Activated T-cell treated with anti-CD3 and anti-CD28 coated beads, Interleukin-2, amount 50 U/mL, for 4 hours (primary cell): ENCODE results near the gene MYL12B. TPM values are rescaled to one million over a fixed set of nuclear protein-coding genes. Genes with fewer than 3 reads are reported as not detected.
"Not testable (repeated sequence)": the region's sequence is repeated elsewhere in the genome, so short reads cannot be mapped to it uniquely, and the experiment has no call there.

Source experiments
- ATAC-seq, 2 donors: fragments of 200-7000 bp; cut with Tn5 transposase; one replicate each; pipeline ENCODE4 v1.10.0; 2021
- DNase-seq: peaks from one replicate; pipeline ENCODE4 v3.0.0-alpha.2; 2020
- H3K27me3 Mint-ChIP-seq: one replicate; pipeline ENCODE4 v1.8.0; 2021; ENCODE audit warnings: low read depth, mixed read lengths
- H3K36me3 Mint-ChIP-seq: one replicate; pipeline ENCODE4 v1.8.0; 2022; ENCODE audit warnings: mixed read lengths; ENCODE audit not compliant: insufficient read depth
- H3K4me1 Mint-ChIP-seq: one replicate; pipeline ENCODE4 v1.8.0; 2021; ENCODE audit warnings: low read depth, mixed read lengths
- H3K4me3 Mint-ChIP-seq: one replicate; pipeline ENCODE4 v1.8.0; 2021; ENCODE audit warnings: mild to moderate bottlenecking, moderate library complexity, mixed read lengths
- H3K9me3 Mint-ChIP-seq: one replicate; pipeline ENCODE4 v1.8.0; 2021; ENCODE audit warnings: mixed read lengths
- total RNA-seq, 3 donors: library from RNA; stranded (reverse); gene quantifications; one replicate each; pipeline ENCODE4 v1.2.1, GENCODE V29; 2021

Gene MYL12B
- total RNA-seq, 3 donors from 2014 or later = 190 to 203 (median 194) TPM

DNA sequence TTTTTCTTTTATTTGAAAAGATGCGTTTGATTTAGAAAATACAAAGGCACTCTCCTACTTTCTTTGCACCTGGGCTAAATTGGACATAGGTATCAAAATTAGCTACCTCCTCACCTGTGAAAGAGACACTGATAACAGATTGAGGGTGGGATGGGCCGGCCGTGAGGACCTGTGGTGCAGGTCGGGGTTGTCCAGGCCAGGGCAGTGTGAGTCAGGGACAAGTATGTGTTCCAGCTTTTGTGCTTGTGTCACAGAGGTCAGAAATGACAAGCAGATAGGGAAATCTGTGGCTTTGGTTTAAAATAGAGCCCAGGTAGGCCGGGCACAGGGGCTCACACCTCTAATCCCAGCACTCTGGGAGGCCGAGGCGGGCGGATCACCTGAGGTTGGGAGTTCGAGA lies 22.6 kb downstream of the MYL12B start:
- no peak for DNase-seq
- Mint-ChIP-seq H3K4me1 (no peaks in the 10 kb centered on the region), H3K36me3 (no peaks in the 10 kb centered on the region)

DNA sequence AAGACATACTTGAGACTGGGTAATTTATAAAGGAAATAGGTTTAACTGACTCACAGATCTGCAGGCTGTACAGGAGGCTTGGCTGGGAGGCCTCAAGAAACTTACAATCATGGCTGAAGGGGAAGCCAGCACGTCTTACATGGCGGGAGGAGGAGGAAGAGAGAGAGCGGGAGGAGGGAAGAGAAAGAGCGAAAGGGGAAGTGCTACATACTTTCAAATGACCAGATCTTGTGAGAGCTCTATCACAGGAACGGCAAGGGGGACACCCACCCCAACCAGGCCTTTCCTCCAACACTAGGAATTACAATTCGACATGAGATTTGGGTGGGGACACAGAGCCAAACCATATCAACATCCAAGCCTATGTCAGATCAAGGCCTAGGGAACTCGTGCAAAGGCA lies 24.2 kb downstream of the MYL12B start:
- Mint-ChIP-seq H3K36me3 (peaks cover 3% of the 10 kb centered on the region), H3K9me3 (peaks cover 11% of the 10 kb centered on the region), H3K4me1 (no peaks in the 10 kb centered on the region), H3K27me3 (no peaks in the 10 kb centered on the region), H3K4me3 (no peak overlapping the region)
- DNase-seq (no peak), ATAC-seq (no peak)

More for the DNA sequence above, 22.6 kb downstream of the MYL12B start:
- Mint-ChIP-seq H3K27me3 (no peaks in the 10 kb centered on the region), H3K9me3 (peaks cover 3% of the 10 kb centered on the region), H3K4me3 (no peak overlapping the region)
- ATAC-seq = no peak

DNA sequence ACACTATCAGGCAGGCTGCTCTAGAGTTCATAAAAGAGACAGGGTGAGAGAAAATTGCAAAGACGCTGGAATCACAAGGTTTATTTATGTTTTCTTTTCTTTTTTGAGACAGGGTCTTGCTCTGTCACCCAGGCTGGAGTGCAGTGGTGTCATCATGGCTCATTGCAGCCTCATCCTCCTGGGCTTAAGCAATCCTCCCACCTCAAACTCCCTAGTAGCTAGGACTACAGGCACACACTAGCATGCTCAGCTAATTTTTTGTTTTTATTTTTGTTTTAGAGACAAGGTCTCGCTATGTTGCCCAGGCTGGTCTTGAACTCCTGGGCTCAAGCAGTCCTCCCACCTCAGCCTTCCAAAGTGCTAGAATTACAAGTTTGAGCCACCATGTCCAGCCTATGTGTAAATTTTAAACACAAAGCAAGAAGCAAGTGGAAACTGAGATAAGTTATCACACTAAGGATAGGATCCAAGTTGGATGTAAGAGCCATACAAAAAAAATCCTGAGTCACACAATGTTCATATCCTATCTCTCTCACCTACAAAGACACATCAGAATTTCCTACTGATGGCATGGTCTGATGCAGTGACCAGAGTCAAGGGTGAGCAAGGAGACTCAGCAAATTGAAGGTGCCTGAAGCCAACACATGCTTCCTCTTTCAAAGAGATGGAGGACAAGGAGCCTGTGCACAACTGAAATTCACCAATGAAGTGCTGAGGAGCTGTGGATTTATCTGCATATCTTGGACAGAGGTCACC lies 31.4 kb downstream of the MYL12B start:
- ATAC-seq = no peak
- H3K27me3 Mint-ChIP-seq = peaks cover 2% of the 10 kb centered on the region
- H3K4me3 Mint-ChIP-seq = no peak overlapping the region
- H3K9me3 Mint-ChIP-seq = peaks cover 24% of the 10 kb centered on the region
- H3K36me3 Mint-ChIP-seq = peaks cover 7% of the 10 kb centered on the region
- DNase-seq = no peak
- H3K4me1 Mint-ChIP-seq = peaks cover 12% of the 10 kb centered on the region

DNA sequence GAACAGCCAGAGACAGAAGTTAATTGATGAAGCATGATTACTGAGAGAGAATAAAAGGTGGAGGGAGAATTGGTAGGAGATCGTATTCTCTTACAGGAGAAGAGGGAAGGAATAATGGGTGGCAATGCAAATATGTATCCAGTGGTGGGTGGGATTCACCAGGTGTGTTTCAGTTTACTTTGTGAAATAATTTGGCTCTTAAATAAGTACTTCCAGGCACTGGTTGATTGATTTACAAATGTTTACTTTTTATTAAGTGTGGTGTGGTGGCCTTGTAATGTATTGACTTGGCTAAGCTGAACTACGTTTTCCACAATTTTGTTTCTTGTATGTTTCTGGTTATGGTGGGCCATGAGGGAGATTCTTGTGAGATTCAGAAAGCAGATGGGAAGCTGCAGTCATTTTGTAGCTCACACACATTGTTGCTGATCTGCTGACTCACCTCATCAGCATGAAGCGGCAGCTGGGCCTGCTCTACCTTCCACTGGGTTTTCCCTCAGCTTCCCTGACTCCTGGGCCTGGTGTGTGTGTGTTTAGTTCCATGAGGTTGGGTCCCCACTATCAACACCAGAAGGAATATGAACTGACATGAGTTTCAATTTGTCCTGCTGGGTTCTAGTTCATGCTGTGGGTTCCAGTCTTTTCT lies 32.6 kb downstream of the MYL12B start:
- no peak for ATAC-seq
- peaks cover 12% of the 10 kb centered on the region for H3K4me1 Mint-ChIP-seq
- peaks cover 5% of the 10 kb centered on the region for H3K27me3 Mint-ChIP-seq
- H3K4me3 Mint-ChIP-seq = peak overlapping the region; percentile 25
- peaks cover 23% of the 10 kb centered on the region for H3K9me3 Mint-ChIP-seq
- peaks cover 7% of the 10 kb centered on the region for H3K36me3 Mint-ChIP-seq
- no peak for DNase-seq

DNA sequence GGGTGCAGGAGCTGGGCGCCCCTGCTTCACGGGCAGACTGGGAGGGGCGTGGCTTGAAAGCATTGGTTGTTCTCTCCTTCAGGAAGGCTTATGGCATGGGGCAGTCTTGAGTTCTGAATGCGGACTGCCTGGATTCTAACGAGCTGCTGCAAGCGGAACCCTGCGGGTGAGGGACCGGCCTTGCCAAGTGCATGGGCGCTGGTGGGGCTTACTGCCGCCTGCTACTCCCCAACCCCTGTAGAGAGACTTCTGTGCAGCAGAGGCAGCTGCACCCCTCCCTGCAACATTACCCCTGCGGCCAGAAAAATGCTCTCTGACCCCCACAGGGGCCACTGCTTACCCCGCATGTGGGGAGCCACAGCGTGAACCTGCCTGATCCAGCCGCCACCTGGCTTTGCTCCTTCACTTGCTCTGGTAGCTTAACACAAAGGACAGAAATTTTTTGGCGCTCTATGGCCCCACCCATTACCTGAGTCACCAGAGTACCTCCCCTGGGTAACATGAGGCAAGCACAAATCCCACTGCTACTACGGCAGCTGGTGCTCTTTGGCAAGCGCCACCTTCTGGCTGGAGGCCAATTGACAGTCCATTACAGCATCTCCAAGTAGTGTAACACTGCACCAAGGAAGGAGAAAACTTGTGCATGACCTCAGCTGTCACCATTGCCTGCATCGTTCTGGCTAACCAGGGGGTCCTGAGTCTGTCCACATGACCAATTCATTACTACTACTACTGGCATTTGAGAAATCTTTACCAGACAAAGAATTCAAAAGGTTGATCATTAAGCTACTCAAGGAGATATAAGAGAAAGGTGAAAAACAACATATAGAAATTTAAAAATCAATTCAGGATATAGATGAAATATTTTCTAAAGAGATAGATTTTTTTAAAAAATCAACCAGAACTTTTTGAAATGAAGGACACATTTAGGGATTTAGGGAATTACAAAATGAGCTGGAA lies 35.4 kb downstream of the MYL12B start:
- peaks cover 24% of the 10 kb centered on the region for H3K27me3 Mint-ChIP-seq
- peak overlapping the region; percentile 96 for H3K4me3 Mint-ChIP-seq
- peaks cover 12% of the 10 kb centered on the region for H3K4me1 Mint-ChIP-seq
- DNase-seq (peak; percentile 89), ATAC-seq (peak; percentile 98)
- H3K9me3 Mint-ChIP-seq = peaks cover 4% of the 10 kb centered on the region
- H3K36me3 Mint-ChIP-seq = peaks cover 2% of the 10 kb centered on the region

DNA sequence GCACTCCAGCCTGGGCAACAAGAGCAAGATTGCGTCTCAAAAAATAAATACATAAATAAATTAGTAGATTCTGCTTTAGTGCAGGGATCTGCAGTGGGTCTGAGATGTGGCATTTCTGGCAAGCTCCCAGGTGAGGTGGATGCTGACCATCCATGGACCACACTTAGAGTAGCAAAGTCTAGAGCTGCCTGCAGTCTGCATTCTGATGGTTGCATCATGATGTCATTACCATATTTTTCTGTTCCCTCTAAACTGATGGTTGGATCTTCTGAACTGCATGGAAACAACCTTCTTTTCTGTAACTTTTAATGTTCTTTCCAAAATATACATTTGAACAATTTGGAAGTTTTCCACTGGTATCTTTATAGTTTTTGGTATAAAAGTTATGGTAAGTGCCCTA lies 42.9 kb downstream of the MYL12B start:
- Mint-ChIP-seq H3K4me3 (no peak overlapping the region), H3K9me3 (no peaks in the 10 kb centered on the region), H3K27me3 (peaks cover 23% of the 10 kb centered on the region), H3K36me3 (no peaks in the 10 kb centered on the region), H3K4me1 (peaks cover 18% of the 10 kb centered on the region)
- no peak for DNase-seq
- no peak for ATAC-seq

DNA sequence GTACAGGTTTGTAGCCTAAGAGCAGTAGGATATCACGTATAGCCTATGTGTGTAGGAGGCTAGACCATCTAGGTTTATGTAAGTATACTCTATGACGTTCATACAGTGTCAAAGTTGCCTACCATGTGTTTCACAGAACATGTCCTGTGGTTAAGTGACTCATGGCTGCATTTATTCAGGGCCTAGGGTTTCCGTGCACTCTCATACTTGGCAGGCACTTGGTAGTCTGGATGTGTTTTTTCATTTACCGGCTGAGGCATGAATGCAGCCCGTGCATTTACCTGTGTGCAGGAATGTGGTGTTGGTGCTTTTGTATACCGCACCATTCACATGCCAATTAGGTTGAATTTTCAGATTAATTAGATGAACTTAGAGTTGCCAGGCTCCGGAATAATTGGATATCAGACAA lies 43.4 kb downstream of the MYL12B start:
- H3K27me3 Mint-ChIP-seq = peaks cover 17% of the 10 kb centered on the region
- H3K4me3 Mint-ChIP-seq = peak overlapping the region; percentile 7
- ATAC-seq = peak; percentile 99
- no peaks in the 10 kb centered on the region for H3K36me3 Mint-ChIP-seq
- DNase-seq = peak; percentile 17
- peaks cover 18% of the 10 kb centered on the region for H3K4me1 Mint-ChIP-seq
- H3K9me3 Mint-ChIP-seq = no peaks in the 10 kb centered on the region

DNA sequence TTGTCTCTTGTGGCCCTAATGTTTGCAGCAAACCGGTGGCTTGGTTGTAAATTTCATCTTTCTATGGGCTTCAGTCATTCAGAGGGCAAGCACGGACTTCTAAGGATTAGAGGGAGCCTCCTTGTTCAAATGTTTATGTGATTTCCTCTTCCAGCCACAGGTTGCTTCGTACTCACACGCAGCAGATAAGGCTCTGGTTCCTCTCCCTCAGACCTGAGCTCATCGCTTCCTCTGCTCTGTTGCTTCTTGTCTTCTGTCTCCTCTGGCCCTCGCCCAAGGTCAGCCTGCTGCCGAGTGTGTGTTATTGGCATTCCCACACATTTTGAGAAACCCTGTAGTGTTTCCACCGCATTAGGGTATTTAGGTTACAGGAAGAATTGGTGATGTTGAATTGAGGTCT lies 44.0 kb downstream of the MYL12B start:
- DNase-seq = no peak
- Mint-ChIP-seq H3K4me3 (peak overlapping the region; percentile 48), H3K36me3 (no peaks in the 10 kb centered on the region), H3K4me1 (peaks cover 18% of the 10 kb centered on the region), H3K9me3 (no peaks in the 10 kb centered on the region), H3K27me3 (peaks cover 12% of the 10 kb centered on the region)
- ATAC-seq = no peak

DNA sequence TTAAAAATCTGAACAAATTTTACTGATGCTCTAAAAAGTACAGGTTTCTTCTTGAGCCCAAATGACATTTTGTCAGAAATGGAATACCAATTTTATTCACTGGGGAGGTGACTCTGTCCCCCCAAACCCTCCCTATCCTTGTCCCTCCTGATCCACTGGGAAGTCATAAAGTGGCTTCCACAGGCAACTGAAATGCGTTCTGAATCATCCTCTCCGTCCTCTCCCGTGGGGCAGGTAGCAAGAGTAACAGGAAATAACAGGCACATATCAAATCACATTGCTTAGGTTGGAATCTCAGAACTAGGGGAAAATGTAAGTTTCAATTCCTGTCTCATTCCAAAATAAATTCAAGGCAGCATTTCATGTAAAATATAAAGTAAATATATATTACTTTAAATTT lies 44.5 kb downstream of the MYL12B start:
- H3K36me3 Mint-ChIP-seq = no peaks in the 10 kb centered on the region
- ATAC-seq = no peak
- peaks cover 18% of the 10 kb centered on the region for H3K4me1 Mint-ChIP-seq
- DNase-seq = no peak
- H3K27me3 Mint-ChIP-seq = peaks cover 10% of the 10 kb centered on the region
- no peak overlapping the region for H3K4me3 Mint-ChIP-seq
- H3K9me3 Mint-ChIP-seq = no peaks in the 10 kb centered on the region

DNA sequence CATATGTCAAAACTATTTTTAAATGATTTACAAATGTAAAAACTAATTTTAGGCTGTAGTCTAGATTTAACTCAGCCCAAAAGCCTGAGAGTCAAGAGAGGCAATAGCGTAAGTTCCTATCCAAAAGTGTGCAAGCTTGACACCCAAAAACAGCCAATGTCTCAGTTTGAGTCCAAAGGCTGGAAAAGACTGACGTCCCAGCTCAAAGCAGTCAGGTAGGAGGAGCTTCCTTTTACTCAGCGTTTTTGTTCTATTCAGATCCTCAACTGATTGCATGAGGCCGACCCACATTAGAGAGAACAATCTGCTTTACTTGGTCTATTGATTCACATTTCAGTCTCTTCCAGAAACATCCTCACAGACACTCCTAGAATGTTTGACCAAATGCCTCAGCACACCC lies 51.8 kb downstream of the MYL12B start:
- no peak overlapping the region for H3K4me3 Mint-ChIP-seq
- H3K9me3 Mint-ChIP-seq = no peaks in the 10 kb centered on the region
- H3K36me3 Mint-ChIP-seq = no peaks in the 10 kb centered on the region
- no peaks in the 10 kb centered on the region for H3K4me1 Mint-ChIP-seq
- ATAC-seq = no peak
- H3K27me3 Mint-ChIP-seq = no peaks in the 10 kb centered on the region
- DNase-seq = no peak

DNA sequence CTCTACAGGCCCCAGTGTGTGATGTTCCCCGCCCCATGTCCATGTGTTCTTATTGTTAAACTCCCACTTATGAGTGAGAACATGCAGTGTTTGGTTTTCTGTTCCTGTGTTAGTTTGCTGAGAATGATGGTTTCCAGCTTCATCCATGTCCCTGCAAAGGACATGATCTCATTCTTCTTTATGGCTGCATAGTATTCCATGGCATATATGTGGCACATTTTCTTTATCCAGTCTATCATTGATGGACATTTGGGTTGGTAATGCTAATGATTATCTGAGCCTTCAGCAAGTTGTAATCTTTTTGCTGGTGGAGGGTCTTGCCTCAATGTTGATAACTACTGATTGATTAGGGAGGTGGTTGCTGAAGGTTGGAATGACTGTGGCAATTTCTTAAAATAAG lies 53.4 kb downstream of the MYL12B start:
- H3K4me3 Mint-ChIP-seq, H3K36me3 Mint-ChIP-seq, H3K9me3 Mint-ChIP-seq, DNase-seq, ATAC-seq, H3K4me1 Mint-ChIP-seq, H3K27me3 Mint-ChIP-seq: not testable (repeated sequence)

DNA sequence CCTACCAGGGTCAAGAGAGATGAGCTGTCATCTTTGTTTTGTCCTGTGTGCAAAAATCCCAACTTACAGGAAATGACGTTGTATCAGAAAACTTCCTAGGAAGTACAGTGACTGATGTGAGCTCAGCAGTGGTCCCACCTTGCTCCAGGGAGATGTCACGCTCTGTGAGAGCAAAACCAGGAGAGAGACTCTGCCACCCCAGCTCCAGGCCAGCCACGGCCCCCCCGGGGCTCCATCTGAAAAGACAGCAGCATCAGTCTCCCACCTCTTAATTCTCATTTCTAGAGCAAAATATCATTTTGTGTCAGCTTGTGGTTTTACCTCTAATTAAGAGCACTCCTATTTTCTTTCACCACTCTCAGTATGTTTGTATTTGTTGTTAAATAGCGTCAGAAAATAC lies 57.5 kb downstream of the MYL12B start:
- no peak overlapping the region for H3K4me3 Mint-ChIP-seq
- H3K9me3 Mint-ChIP-seq = no peaks in the 10 kb centered on the region
- ATAC-seq (peak; percentile 18 to 41), DNase-seq (no peak)
- H3K36me3 Mint-ChIP-seq = no peaks in the 10 kb centered on the region
- peaks cover 3% of the 10 kb centered on the region for H3K27me3 Mint-ChIP-seq
- H3K4me1 Mint-ChIP-seq = peaks cover 14% of the 10 kb centered on the region

DNA sequence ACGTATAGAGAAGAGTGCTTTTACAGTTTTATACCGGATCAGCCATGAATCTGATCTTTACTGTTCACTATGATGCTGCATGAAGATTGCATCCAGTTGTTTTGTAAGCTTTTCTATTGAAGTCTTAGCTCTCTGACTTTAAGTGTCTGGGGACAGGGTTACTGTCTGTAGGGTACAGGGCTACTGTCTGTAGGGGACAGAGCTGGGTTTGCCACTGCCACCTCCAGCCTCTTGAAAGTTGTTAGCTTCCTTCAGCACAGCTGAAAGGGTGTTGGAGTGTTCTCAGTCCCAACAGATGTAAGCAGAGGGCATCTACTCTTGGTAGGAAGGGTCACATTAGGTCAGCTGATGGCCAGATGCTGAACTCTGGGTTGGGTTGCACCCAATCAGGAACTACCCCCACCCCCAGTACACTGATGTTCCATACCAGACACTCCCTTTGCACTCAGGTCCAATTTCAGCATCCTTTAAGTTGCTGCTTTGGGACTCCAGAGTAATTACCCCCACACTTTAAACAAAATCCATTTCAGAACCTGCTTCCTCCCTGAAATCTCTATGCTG lies 58.0 kb downstream of the MYL12B start:
- Mint-ChIP-seq H3K9me3 (no peaks in the 10 kb centered on the region), H3K36me3 (no peaks in the 10 kb centered on the region), H3K4me1 (peaks cover 14% of the 10 kb centered on the region), H3K27me3 (peaks cover 3% of the 10 kb centered on the region), H3K4me3 (no peak overlapping the region)
- DNase-seq (no peak), ATAC-seq (no peak)

DNA sequence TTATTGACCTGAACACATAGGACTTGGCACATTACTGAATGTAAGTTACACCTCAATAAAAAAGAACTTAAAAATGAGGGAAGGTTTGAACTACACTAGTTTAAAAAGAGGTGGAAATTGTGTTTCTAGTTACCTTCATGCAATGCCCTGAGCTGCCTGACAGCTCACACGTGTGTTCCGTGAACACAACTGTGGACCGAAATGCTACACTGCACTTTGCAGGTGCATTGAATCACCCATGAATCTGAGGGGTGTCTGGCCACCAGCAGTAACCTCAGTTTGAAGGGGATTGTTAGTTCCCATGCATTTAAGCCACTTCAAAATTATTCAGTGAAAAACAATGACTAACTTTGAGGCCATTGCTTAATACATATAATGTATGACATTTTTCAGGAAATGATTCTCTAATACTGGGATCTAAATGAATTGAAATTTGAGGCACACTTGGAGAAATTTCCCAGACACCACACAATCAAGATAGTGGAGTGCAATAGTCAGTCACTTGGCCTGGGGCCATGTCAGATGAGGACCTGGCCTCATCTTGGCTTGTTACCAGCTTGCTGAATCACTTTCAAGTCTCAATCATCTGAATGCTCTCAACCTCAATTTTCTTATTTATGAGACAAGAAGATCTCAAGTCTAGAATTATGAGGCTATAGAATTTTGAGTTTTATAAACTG lies 59.3 kb downstream of the MYL12B start:
- H3K36me3 Mint-ChIP-seq = no peaks in the 10 kb centered on the region

More for the DNA sequence above, 59.3 kb downstream of the MYL12B start:
- Mint-ChIP-seq H3K27me3 (peaks cover 3% of the 10 kb centered on the region), H3K4me1 (peaks cover 14% of the 10 kb centered on the region), H3K9me3 (no peaks in the 10 kb centered on the region), H3K4me3 (no peak overlapping the region)
- ATAC-seq (no peak), DNase-seq (no peak)
